HepG2 (cell line): Measurements from ENCODE around the gene EEIG1. TPM values are rescaled to one million over a fixed set of nuclear protein-coding genes. Genes with fewer than 3 reads are reported as not detected.

Experiments used
- HMGA1 ChIP-seq: sonication (generic); formaldehyde crosslinking; conservative IDR thresholded peaks from 2 replicates; pipeline ENCODE4 v1.4.0; 2020; ENCODE audit warnings: missing genetic modification reagents
- HMGXB4 ChIP-seq, 2 experiments: sonication (generic) in 1 of 2; formaldehyde crosslinking in 1 of 2; IDR thresholded peaks; 2 replicates each; pipeline versions ENCODE4 v1.4.0 to v1.6.1; 2018 to 2020; ENCODE audit warnings: missing genetic modification reagents in 2 of 2, borderline replicate concordance in 1 of 2, low read depth in 1 of 2, mild to moderate bottlenecking in 1 of 2, missing biosample characterization in 1 of 2
- MIER3 ChIP-seq: IDR thresholded peaks from 2 replicates; pipeline ENCODE4 v1.6.1; 2016; ENCODE audit warnings: missing compliant biosample characterization, borderline replicate concordance
- PHF8 ChIP-seq: sonication (generic); formaldehyde crosslinking; IDR thresholded peaks from 2 replicates; pipeline ENCODE4 v1.5.0; 2020; ENCODE audit warnings: missing genetic modification reagents
- REPIN1 ChIP-seq: sonication (generic); formaldehyde crosslinking; IDR thresholded peaks from 2 replicates; pipeline ENCODE4 v1.8.0; 2022; ENCODE audit warnings: missing genetic modification reagents, low read depth, mild to moderate bottlenecking, borderline replicate concordance
- SAP130 ChIP-seq: IDR thresholded peaks from 2 replicates; pipeline ENCODE4 v1.6.1; 2016; ENCODE audit warnings: low read depth
- ZBTB34 ChIP-seq: sonication (generic); formaldehyde crosslinking; IDR thresholded peaks from 2 replicates; pipeline ENCODE4 v1.8.0; 2022; ENCODE audit warnings: mild to moderate bottlenecking, missing genetic modification reagents
- ZGPAT ChIP-seq: IDR thresholded peaks from 2 replicates; pipeline ENCODE4 v1.6.1; 2016; ENCODE audit warnings: mild to moderate bottlenecking
- ZNF276 ChIP-seq: sonication (generic); formaldehyde crosslinking; IDR thresholded peaks from 2 replicates; pipeline ENCODE4 v1.4.0; 2020; ENCODE audit warnings: mild to moderate bottlenecking, low read depth, missing genetic modification reagents
- ZNF609 ChIP-seq: sonication (generic); formaldehyde crosslinking; IDR thresholded peaks from 2 replicates; pipeline ENCODE4 v1.4.0; 2020; ENCODE audit warnings: mild to moderate bottlenecking, missing genetic modification reagents, borderline replicate concordance
- ZNF800 ChIP-seq: sonication (generic); formaldehyde crosslinking; IDR thresholded peaks from 2 replicates; pipeline ENCODE4 v1.4.0; 2020; ENCODE audit warnings: missing genetic modification reagents
- polyA plus RNA-seq, 8 experiments: library from polyadenylated mRNA; depleted of rRNA in 3 of 8; stranded (reverse) in 7 of 8; unstranded in 1 of 8; fragments of >200 nt; fragmentation: Illumina TruSeq in 4 of 8; extraction: Trizol in 4 of 8; gene quantifications; 2 replicates each; pipeline versions ENCODE4 v1.2.1 to v1.2.3, GENCODE V29; 2011 to 2016; ENCODE audit warnings: low read depth in 4 of 8, missing spikeins in 1 of 8, mixed read lengths in 1 of 8; ENCODE audit not compliant: insufficient read depth in 1 of 8
- total RNA-seq, 5 experiments: library from RNA; depleted of rRNA; stranded (reverse); fragments of >200 nt; fragmentation: Illumina TruSeq; extraction: Trizol; gene quantifications; 2 replicates each; pipeline ENCODE4 v1.2.3, GENCODE V29; 2016; ENCODE audit warnings: low read depth in 1 of 5

Gene EEIG1
- total and polyA plus RNA-seq, 2 of the 13 experiments (the other 11 are each of a cell fraction or from before 2014, with no cell fraction given), result 16.6 to 25.2 TPM

GRCh38 chr9:127955294-127956015, 25.3 kb downstream of the EEIG1 start (continued):
- TF ChIP-seq HMGXB4 (CRISPR knock-in tag; IDR thresholded peaks at IDR 0.05; ENCODE audit: borderline replicate concordance in 1 of 2, low read depth in 1 of 2) (peak in 1 of 2 experiments; percentile 55; a peak in 1 of 4 replicates), PHF8 (CRISPR knock-in tag) (peak; percentile 34; the same call in 1 of the 2 replicates), MIER3 (CRISPR knock-in tag) (peak; percentile 46; the same call in 1 of the 2 replicates), ZNF800 (CRISPR knock-in tag) (no peak), ZBTB34 (CRISPR knock-in tag) (peak; percentile 78), ZNF609 (CRISPR knock-in tag) (peak; percentile 43; the same call in 1 of the 2 replicates), ZNF276 (CRISPR knock-in tag) (peak; percentile 45; the same call in 1 of the 2 replicates), ZGPAT (peak; percentile 71), HMGA1 (CRISPR knock-in tag) (no peak), SAP130 (CRISPR knock-in tag) (peak; percentile 92), REPIN1 (CRISPR knock-in tag) (peak; percentile 66)
